NCI-H2029 treated with DMSO at 0.1 percent for 48 hours (cell line): ENCODE results near the gene STOM.

Experiments
- DNase-seq: peaks from one replicate; lab custom pipeline; 2025; lab: John Stamatoyannopoulos, UW

Gene STOM

GRCh38 chr9:121322037-121322736 is 47.9 kb downstream of the STOM start:
- no peak for DNase-seq

DNA sequence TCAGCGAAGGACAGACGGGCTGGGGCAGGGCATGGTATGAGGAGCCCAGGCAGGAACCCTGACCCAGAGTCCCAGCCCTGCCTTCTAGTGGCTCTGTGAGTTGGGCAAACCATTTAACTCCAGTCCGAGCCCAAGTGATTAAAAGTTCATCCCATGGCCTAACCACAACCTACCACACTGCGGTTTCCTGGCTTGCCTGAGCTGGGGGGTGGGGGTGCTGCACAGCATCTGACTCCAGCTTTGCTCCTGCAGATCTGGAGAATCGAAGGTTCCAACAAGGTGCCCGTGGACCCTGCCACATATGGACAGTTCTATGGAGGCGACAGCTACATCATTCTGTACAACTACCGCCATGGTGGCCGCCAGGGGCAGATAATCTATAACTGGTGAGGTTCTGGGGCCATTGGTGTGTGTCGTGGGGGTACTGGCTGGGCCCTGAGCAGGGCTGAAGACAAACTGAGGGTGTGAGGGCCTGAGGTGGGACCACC is 49.0 kb downstream of the STOM start:
- DNase-seq, result no peak

- DNase-seq, result no peak
Measured at GRCh38 chr9:121319383-121319780, 50.7 kb downstream of the STOM start.

DNA sequence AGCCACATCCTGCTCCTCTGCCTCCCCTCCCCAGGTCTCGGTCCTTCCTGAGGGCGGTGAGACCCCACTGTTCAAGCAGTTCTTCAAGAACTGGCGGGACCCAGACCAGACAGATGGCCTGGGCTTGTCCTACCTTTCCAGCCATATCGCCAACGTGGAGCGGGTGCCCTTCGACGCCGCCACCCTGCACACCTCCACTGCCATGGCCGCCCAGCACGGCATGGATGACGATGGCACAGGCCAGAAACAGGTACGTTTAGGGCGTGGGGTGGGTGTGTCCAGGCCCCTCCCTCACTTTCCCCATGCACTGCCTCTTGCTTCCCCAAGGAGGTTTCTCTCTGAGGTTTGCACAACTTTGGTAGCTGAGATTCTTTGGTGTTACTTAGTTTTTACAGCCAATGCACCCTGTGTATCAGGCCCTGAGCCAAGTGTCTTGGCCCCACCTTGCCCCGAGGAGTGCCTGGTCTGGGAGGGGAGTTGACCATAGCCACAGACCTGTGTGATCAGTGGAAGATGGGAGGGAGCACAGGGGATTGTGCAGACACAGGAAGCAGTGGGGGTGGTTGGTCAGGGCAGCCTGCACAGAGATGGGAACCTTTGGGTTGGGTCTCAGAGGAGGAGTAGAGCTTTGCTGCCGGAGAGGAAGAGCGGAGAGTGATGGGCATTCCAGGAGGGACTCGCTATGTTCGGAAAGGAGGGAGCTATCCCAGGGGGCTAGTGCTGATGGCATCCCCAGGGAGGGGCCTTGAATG is 51.2 kb downstream of the STOM start:
- no peak for DNase-seq

- no peak for DNase-seq
Measured at GRCh38 chr9:121317737-121318630, 52.1 kb downstream of the STOM start.

GRCh38 chr9:121316852-121317373 is 53.1 kb downstream of the STOM start:
- DNase-seq, result no peak

DNA sequence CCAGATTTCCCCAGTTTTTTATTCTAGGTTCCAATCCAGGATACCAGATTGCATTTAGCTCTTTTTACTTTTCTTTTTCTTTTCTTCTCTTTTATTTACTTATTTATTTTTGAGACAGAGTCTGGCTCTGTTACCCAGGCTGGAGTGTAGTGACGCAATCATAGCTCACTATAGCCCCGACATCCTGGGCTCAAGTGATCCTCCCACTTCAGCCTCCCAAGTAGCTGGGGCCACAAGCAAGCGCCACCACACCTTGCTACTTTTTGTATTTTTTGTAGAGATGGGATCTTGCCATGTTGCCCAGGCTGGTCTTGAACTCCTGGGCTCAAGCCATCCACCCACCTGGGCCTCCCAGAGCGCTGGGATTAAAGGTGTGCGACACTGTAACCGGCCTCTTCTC is 53.7 kb downstream of the STOM start:
- no peak for DNase-seq

DNA sequence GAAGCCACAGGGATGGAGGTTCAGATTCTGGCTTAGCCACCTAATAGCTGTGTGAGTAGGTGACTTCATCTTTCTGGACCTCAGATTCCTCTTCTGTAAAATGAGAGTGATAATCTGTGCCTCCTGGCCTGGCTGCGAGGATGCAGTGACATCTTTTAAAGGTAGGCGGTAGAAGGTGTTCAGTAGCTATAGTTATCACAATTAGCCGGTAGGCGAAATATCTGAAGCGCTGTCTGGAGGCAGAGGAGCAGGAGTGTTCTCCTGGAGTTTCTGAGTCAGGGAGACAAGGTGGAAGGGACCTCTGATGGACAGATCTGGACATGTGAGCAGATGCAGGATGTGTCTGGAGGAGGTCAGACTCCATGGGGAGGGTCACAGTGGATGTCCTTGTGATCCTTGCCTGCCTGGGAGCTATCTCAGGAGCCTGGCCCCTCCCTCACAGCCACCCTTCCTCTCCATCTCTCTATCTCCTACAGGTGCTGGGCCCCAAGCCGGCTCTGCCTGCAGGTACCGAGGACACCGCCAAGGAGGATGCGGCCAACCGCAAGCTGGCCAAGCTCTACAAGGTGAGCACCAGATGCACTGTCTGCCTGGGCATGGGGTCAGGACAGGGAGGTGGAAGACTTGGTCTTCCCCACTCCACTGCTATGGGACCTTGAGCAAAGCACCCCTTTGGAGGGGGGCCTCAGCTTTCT is 56.4 kb downstream of the STOM start:
- DNase-seq, result no peak

GRCh38 chr9:121312169-121312568 is 57.9 kb downstream of the STOM start:
- no peak for DNase-seq

GRCh38 chr9:121310571-121310970 is 59.5 kb downstream of the STOM start:
- no peak for DNase-seq

GRCh38 chr9:121309833-121310425 is 60.1 kb downstream of the STOM start:
- no peak for DNase-seq

DNA sequence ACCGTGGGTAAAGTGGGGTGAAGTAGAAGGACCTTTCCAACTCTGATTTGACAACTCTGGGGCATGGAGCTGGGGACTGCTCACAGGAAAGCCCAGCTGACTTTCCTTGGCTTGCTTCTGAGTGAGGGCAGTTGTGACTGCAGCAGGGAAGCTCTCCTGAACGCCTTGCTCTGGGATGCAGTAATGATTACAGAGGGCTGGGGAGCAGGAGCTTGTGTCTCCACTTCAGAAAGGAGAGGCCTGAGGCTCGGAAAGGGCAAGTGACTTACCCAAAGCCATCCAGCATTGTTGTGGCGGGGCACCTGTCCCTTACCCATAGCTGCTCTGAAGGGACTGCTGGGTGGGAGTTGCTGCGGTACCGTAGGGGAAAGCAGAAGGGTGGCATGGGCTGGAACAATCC is 60.9 kb downstream of the STOM start:
- DNase-seq, result no peak

DNA sequence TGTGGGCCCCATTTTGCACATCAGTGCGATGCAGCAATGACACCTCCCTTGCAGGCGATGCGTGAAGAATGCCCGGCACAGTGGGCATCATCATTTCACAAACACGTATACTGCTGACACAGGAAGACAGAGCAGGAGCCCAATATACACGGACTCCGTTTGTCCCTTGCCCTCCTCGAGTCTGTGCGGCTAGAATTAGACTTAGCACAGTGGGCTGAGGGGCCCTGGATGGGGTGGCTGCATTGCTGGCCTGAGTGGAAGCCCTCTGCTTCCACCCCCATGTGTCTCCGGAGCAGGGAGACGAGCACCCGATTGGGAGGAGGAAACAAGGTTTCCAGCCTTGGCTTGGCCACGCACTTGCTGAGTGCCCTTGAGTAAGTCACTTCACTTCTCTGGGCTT is 61.3 kb downstream of the STOM start:
- DNase-seq, result no peak

DNA sequence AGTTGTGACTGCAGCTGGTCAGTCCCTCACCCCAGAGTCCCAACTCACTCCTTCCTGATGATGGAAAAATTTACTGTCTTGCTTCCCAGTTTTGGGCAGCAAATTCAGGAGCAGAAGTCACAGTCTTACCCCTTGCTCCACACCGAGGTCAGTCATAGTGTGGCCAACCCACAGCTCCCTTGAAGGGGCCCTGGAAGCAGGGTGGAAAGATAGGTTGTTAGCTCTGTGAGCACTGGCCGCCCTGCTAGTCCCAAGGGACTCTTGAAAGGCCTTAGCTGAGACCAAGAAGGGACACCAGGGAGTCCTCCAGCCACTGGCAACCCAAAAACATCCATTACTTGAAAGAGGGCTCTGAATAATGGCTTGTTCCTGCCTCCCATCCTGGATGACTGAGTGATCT is 62.1 kb downstream of the STOM start:
- no peak for DNase-seq

DNA sequence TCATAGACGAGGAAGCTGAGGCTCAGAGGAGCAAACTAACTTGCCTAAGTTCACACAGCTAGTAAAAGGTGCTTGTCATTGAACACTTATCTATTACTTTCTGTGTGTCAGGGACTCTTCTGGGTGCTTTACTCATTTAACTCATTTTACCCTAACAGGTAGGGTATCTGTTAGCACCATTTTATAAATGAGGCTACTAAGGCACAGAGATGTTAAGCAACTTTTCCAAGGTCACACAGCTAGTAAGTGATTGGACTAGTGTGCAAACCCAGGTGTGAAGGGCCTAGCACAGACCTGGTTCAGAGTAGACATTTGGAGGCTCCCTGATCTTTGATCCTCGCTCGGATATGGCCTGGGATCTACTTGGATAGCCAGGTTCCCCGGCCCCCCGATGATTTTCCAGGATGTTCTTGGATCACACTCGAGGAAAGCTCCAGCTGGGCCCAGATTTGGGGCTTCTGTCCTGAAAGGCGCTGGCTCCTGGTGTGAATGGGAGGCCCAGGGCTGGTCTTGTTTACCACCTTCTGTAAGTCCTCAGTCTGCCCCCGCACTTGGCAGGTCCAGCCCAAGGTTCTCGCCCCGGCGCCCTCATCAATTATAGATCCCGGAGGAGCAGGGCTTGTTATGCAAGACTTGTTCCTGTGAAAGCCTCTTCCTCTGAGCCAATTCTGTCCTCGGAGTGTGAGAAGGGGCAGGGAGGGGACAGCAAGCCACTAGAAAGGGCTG is 64.6 kb downstream of the STOM start:
- DNase-seq, result no peak

DNA sequence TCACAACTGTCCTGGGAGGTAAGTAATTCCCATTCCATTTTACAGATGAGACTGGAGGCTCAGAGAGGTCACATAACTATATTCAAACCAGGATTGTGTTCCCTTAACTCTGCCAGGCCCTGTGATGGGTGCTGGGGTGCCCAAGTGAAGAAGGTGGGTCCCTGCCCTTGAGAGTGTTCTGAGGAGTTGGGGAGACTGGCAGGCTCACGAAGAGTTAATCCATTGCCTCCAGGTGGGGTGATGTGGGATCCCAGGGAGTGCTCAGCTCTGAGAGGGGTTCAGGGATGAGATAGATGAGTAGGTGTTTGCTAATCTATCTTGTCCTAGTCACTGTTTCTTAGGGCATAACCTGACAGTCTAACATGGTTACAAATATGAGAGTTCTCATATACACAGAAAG is 65.3 kb downstream of the STOM start:
- no peak for DNase-seq

DNA sequence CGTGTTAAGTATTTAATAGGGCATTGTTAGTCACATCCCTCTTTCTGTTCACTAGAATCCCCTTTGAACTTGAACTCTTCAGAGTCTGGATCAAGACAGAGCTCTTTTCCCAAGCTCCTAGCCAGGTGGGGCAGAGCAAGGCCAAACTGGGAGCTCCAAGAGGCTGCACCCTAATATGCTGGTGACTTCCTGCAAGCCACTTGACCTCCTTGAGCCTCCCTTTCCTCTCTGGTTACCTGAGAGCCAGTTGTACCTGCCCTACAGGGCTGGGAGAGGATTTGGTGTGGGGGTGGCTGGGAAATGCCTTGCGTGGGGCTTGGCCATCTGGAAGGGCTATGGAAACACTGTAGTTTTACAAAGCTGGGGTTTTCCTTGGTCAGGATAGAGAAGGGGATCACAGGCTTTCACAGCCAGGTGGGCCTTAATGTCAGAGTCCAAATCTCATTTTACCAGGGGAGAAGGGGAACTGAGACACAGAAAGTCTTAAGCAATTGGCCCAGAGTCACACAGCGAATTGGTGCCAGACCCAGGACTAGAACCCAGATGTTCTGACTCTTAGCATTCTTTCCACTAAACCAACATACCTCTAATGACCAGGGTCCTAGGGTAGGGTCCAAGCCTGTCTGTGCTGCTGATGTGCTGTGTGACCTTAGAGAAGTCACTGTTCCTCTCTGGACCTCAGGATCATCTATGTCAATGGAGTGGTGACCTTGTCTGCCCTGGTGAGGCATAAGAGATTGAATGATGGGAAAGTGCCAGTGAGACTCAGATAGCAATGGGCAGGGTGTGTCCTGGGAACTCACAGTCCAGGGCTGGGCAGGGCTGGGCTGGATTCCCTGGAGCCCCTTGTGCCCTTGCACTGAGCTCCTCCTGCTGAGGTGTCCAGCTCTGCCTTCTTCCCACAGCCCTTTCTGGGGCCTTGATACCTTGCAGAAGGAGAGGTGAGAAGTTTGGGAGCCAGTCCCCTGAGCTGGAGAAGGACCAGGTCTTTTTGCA is 66.3 kb downstream of the STOM start:
- DNase-seq, result no peak

DNA sequence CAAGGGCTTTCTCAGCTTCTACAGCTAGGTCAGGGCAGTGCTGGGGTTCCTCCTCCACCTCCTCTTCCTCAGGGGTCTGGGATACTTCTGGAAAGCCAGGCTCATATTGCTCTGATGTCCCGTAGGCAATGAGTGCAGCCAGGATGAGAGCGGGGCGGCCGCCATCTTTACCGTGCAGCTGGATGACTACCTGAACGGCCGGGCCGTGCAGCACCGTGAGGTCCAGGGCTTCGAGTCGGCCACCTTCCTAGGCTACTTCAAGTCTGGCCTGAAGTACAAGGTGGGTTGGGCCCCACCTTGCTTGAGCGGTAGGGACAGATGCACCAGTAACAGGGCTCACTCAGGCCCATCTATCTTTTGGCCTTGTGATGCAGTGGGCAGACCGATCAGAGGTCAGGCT is 67.3 kb downstream of the STOM start:
- no peak for DNase-seq

GRCh38 chr9:121302341-121302740 is 67.7 kb downstream of the STOM start:
- DNase-seq, result no peak
